HepG2 (cell line): ENCODE results near the gene PANK4. TPM values are rescaled to one million over a fixed set of nuclear protein-coding genes. Genes with fewer than 3 reads are reported as not detected.

ENCODE experiments used
- ARID4A ChIP-seq: sonication (generic); formaldehyde crosslinking; IDR thresholded peaks from 2 replicates; pipeline ENCODE4 v1.5.0; 2020; ENCODE audit warnings: mild to moderate bottlenecking, missing genetic modification reagents, borderline replicate concordance
- KDM2A ChIP-seq: sonication (generic); formaldehyde crosslinking; IDR thresholded peaks from 2 replicates; pipeline ENCODE4 v1.4.0; 2020; ENCODE audit warnings: low read depth, missing genetic modification reagents, borderline replicate concordance
- MAZ ChIP-seq, 2 experiments: sonication (generic) in 1 of 2; formaldehyde crosslinking in 1 of 2; IDR thresholded peaks; 2 replicates each; pipeline versions ENCODE4 v1.5.0 to v1.6.1; 2012 to 2020; ENCODE audit warnings: low read depth in 2 of 2, mild to moderate bottlenecking in 2 of 2, borderline replicate concordance in 1 of 2, improper control_type of control experiment in 1 of 2, low read length in 1 of 2, missing genetic modification reagents in 1 of 2, moderate library complexity in 1 of 2
- MIXL1 ChIP-seq: IDR thresholded peaks from 2 replicates; pipeline ENCODE4 v1.6.1; 2016
- MXI1 ChIP-seq: IDR thresholded peaks from 3 replicates; pipeline ENCODE4 v1.6.1; 2012; ENCODE audit warnings: low read depth, low read length, inconsistent platforms, borderline replicate concordance
- MYC ChIP-seq: sonication (generic); formaldehyde crosslinking; IDR thresholded peaks from 2 replicates; pipeline ENCODE4 v1.9.0; 2021; ENCODE audit warnings: missing genetic modification reagents, borderline replicate concordance
- XRCC5 ChIP-seq: fragments of 200-400 bp; formaldehyde crosslinking; optimal IDR thresholded peaks from 2 replicates; pipeline ENCODE3; 2017; ENCODE audit warnings: mild to moderate bottlenecking, low read length
- ZBTB38 ChIP-seq: sonication (generic); formaldehyde crosslinking; IDR thresholded peaks from 2 replicates; pipeline ENCODE4 v1.5.1; 2020; ENCODE audit warnings: mild to moderate bottlenecking, missing genetic modification reagents
- ZBTB7A ChIP-seq: sonication (generic); formaldehyde crosslinking; IDR thresholded peaks from 2 replicates; pipeline ENCODE4 v1.8.0; 2022; ENCODE audit warnings: mild to moderate bottlenecking, missing genetic modification reagents
- ZFP36 ChIP-seq: fragments of 150-350 bp; IDR thresholded peaks from 2 replicates; pipeline ENCODE4 v1.6.1; 2018; ENCODE audit warnings: borderline replicate concordance, low read length, low read depth; ENCODE audit not compliant: partially characterized antibody
- ZNF564 ChIP-seq: sonication (generic); formaldehyde crosslinking; IDR thresholded peaks from 2 replicates; pipeline ENCODE4 v1.8.1; 2023; ENCODE audit warnings: mild to moderate bottlenecking, missing genetic modification reagents
- ZNF574 ChIP-seq: sonication (generic); formaldehyde crosslinking; IDR thresholded peaks from 2 replicates; pipeline ENCODE4 v1.4.0; 2020; ENCODE audit warnings: missing genetic modification reagents
- ZNF713 ChIP-seq: sonication (generic); formaldehyde crosslinking; IDR thresholded peaks from 2 replicates; pipeline ENCODE4 v1.4.0; 2020; ENCODE audit warnings: mild to moderate bottlenecking, missing genetic modification reagents
- ZNF839 ChIP-seq: sonication (generic); formaldehyde crosslinking; IDR thresholded peaks from 2 replicates; pipeline ENCODE4 v1.4.0; 2020; ENCODE audit warnings: missing genetic modification reagents, mild to moderate bottlenecking, borderline replicate concordance
- polyA plus RNA-seq, 8 experiments: library from polyadenylated mRNA; depleted of rRNA in 3 of 8; stranded (reverse) in 7 of 8; unstranded in 1 of 8; fragments of >200 nt; fragmentation: Illumina TruSeq in 4 of 8; extraction: Trizol in 4 of 8; gene quantifications; 2 replicates each; pipeline versions ENCODE4 v1.2.1 to v1.2.3, GENCODE V29; 2011 to 2016; ENCODE audit warnings: low read depth in 4 of 8, missing spikeins in 1 of 8, mixed read lengths in 1 of 8; ENCODE audit not compliant: insufficient read depth in 1 of 8
- total RNA-seq, 5 experiments: library from RNA; depleted of rRNA; stranded (reverse); fragments of >200 nt; fragmentation: Illumina TruSeq; extraction: Trizol; gene quantifications; 2 replicates each; pipeline ENCODE4 v1.2.3, GENCODE V29; 2016; ENCODE audit warnings: low read depth in 1 of 5
- TF ChIP-seq, protein P1 (sequence below): IDR thresholded peaks from 2 replicates; pipeline ENCODE4 v1.6.1; 2012; ENCODE audit warnings: inconsistent platforms
- TF ChIP-seq, protein P2 (sequence below): sonication (generic); formaldehyde crosslinking; IDR thresholded peaks from 2 replicates; pipeline ENCODE4 v1.5.0; 2020; ENCODE audit warnings: missing genetic modification reagents
- TF ChIP-seq, protein P3 (sequence below): IDR thresholded peaks from 2 replicates; pipeline ENCODE4 v1.6.1; 2016; ENCODE audit warnings: missing compliant biosample characterization, missing genetic modification reagents, borderline replicate concordance

The PANK4 gene
- total and polyA plus RNA-seq, 2 of the 13 experiments (the other 11 are each of a cell fraction or from before 2014, with no cell fraction given) = 17.4 to 19.3 TPM

GRCh38 chr1:2545754-2546514, 19.5 kb upstream of the PANK4 start (continued):
- TF ChIP-seq ZNF574 (peak; percentile 48), ZBTB7A (CRISPR knock-in tag) (no peak), ZNF713 (CRISPR knock-in tag) (no peak), ZNF564 (CRISPR knock-in tag) (peak; percentile 77; the same call in 1 of the 2 replicates), MYC (CRISPR knock-in tag) (peak; percentile 40; the same call in 1 of the 2 replicates), KDM2A (CRISPR knock-in tag) (peak; percentile 34; the same call in 1 of the 2 replicates), ARID4A (CRISPR knock-in tag) (peak; percentile 72; the same call in 1 of the 2 replicates), MAZ (IDR thresholded peaks at IDR 0.05; ENCODE audit: borderline replicate concordance, low read depth, low read length) (peak; percentile 76), MAZ (CRISPR knock-in tag; IDR thresholded peaks at IDR 0.05; ENCODE audit: low read depth) (peak; percentile 51), ZFP36 (peak; percentile 90), MXI1 (peak; percentile 62; the same call in 1 of the 3 replicates), ZNF839 (CRISPR knock-in tag) (no peak), MIXL1 (0 out of 2 replicates have a peak, but pooled peaks have one; percentile 30), ZBTB38 (CRISPR knock-in tag) (peak; percentile 34; the same call in 1 of the 2 replicates), XRCC5 (peak; percentile 11)
- TF ChIP-seq, protein P1, sequence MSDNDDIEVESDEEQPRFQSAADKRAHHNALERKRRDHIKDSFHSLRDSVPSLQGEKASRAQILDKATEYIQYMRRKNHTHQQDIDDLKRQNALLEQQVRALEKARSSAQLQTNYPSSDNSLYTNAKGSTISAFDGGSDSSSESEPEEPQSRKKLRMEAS = peak; percentile 72
- TF ChIP-seq, protein P2, sequence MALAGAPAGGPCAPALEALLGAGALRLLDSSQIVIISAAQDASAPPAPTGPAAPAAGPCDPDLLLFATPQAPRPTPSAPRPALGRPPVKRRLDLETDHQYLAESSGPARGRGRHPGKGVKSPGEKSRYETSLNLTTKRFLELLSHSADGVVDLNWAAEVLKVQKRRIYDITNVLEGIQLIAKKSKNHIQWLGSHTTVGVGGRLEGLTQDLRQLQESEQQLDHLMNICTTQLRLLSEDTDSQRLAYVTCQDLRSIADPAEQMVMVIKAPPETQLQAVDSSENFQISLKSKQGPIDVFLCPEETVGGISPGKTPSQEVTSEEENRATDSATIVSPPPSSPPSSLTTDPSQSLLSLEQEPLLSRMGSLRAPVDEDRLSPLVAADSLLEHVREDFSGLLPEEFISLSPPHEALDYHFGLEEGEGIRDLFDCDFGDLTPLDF = no peak
- TF ChIP-seq, protein P3, sequence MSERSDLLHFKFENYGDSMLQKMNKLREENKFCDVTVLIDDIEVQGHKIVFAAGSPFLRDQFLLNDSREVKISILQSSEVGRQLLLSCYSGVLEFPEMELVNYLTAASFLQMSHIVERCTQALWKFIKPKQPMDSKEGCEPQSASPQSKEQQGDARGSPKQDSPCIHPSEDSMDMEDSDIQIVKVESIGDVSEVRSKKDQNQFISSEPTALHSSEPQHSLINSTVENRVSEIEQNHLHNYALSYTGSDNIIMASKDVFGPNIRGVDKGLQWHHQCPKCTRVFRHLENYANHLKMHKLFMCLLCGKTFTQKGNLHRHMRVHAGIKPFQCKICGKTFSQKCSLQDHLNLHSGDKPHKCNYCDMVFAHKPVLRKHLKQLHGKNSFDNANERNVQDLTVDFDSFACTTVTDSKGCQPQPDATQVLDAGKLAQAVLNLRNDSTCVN (CRISPR knock-in tag) = no peak
